HepG2 (cell line): ENCODE data around the gene SS18L1. TPM values are rescaled to one million over a fixed set of nuclear protein-coding genes. Genes with fewer than 3 reads are reported as not detected.
A peak's percentile ranks its signal among the peaks of the same experiment; 100 is the strongest.

Experiments used
- ATAC-seq: fragments of 200-7000 bp; cut with Tn5 transposase; 3 replicates; pipeline ENCODE4 v1.9.1; 2020; ENCODE audit warnings: mild to moderate bottlenecking, moderate library complexity
- BruUV-seq: library from RNA; stranded (reverse); fragments of 400-500 nt; replicated peaks from 2 replicates; lab custom pipeline; 2021; lab: Mats Ljungman, UMichigan
- CTCF ChIA-PET: fragments of 300-600 bp; formaldehyde crosslinking; extraction: SDS; loops from one replicate; lab custom pipeline; 2021; ENCODE audit warnings: low total read pairs, inconsistent platforms, low intra/inter-chr PET ratio; lab: Yijun Ruan, JAX
- POLR2A ChIA-PET: fragments of 350-600 bp; sonication (Branson Sonifier 250); formaldehyde crosslinking; loops from one replicate; lab custom pipeline; 2020; ENCODE audit warnings: antibody characterized with exemption, inconsistent platforms; lab: Yijun Ruan, JAX
- DNase-seq: peaks from one replicate; pipeline ENCODE4 v3.0.0-alpha.2; 2015; ENCODE audit warnings: low spot score
- FAIRE-seq: peaks from 3 replicates; lab custom pipeline; 2011; peaks lifted over from hg19 to GRCh38; lab: Jason Lieb, UNC
- H2AFZ ChIP-seq: one replicate; pipeline ENCODE4 v1.6.1; 2011; ENCODE audit warnings: low read length, inconsistent platforms
- H3K27ac ChIP-seq: fragments of 300-600 bp; 3 replicates; pipeline ENCODE4 v1.8.0; 2011; ENCODE audit warnings: mixed run types, mild to moderate bottlenecking, mixed read lengths, low read length, inconsistent platforms; ENCODE audit not compliant: insufficient read depth; ENCODE audit errors: extremely low read length
- H3K27me3 ChIP-seq, 2 experiments: fragments of 200-600 bp in 1 of 2; 2 replicates in 1 of 2; 3 replicates in 1 of 2; pipeline versions ENCODE4 v1.6.0 to v1.8.0; 2011; ENCODE audit warnings: low read length in 2 of 2, mild to moderate bottlenecking in 2 of 2, moderate library complexity in 2 of 2, inconsistent platforms in 1 of 2; ENCODE audit not compliant: insufficient read depth in 2 of 2, control insufficient read depth in 1 of 2
- H3K36me3 ChIP-seq, 2 experiments: fragments of 200-600 bp in 1 of 2; replicated peaks in 1 of 2; 2 replicates in 1 of 2; 3 replicates in 1 of 2; pipeline versions ENCODE4 v1.5.1 to v1.8.0; 2011; ENCODE audit warnings: low read length in 2 of 2, inconsistent platforms in 1 of 2; ENCODE audit not compliant: insufficient read depth in 2 of 2, control insufficient read depth in 1 of 2
- H3K4me1 ChIP-seq: 2 replicates; pipeline ENCODE4 v1.5.1; 2012; ENCODE audit warnings: low read length, inconsistent platforms; ENCODE audit not compliant: insufficient read depth
- H3K4me2 ChIP-seq: 2 replicates; pipeline ENCODE4 v1.6.0; 2011; ENCODE audit warnings: low read depth, low read length, inconsistent platforms
- H3K4me3 ChIP-seq, 3 experiments: fragments of 200-600 bp in 1 of 3; sonication (generic), shearing (Covaris generic) in 1 of 3; replicated peaks in 1 of 3; 2 replicates each; pipeline ENCODE4 v1.5.1; 2011 to 2016; ENCODE audit warnings: low read length in 3 of 3, inconsistent platforms in 2 of 3, low read depth in 2 of 3, mild to moderate bottlenecking in 2 of 3, control low read depth in 1 of 3, mixed read lengths in 1 of 3; ENCODE audit not compliant: insufficient read depth in 1 of 3
- H3K79me2 ChIP-seq: one replicate; pipeline ENCODE4 v1.6.1; 2011; ENCODE audit warnings: low read length, inconsistent platforms; ENCODE audit not compliant: insufficient read depth
- H3K9ac ChIP-seq: 2 replicates; pipeline ENCODE4 v1.6.0; 2011; ENCODE audit warnings: mild to moderate bottlenecking, low read depth, low read length, inconsistent platforms; ENCODE audit not compliant: insufficient read depth
- H3K9me3 ChIP-seq: 2 replicates; pipeline ENCODE4 v1.5.1; 2012; ENCODE audit warnings: mild to moderate bottlenecking, low read length
- H4K20me1 ChIP-seq: 2 replicates; pipeline ENCODE4 v1.6.0; 2011; ENCODE audit warnings: inconsistent platforms, mild to moderate bottlenecking, low read length, moderate library complexity; ENCODE audit not compliant: insufficient read depth
- ELF1 ChIP-seq: sonication (generic); formaldehyde crosslinking; IDR thresholded peaks from 2 replicates; pipeline ENCODE4 v1.4.0; 2020; ENCODE audit warnings: missing genetic modification reagents
- HNRNPK ChIP-seq: fragments of 200-400 bp; formaldehyde crosslinking; IDR thresholded peaks from 2 replicates; pipeline ENCODE4 v1.6.1; 2018; ENCODE audit warnings: low read length, low read depth, moderate library complexity, mild to moderate bottlenecking; ENCODE audit not compliant: poor library complexity, severe bottlenecking
- NR2F1 ChIP-seq, 2 experiments: fragments of 450-650 bp in 1 of 2; formaldehyde crosslinking in 1 of 2; IDR thresholded peaks; 2 replicates each; pipeline versions ENCODE4 v1.5.0 to v1.6.1; 2016 to 2020; ENCODE audit warnings: mild to moderate bottlenecking in 1 of 2, missing compliant biosample characterization in 1 of 2, missing genetic modification reagents in 1 of 2, moderate library complexity in 1 of 2
- RAD21 ChIP-seq: fragments of 450-650 bp; formaldehyde crosslinking; IDR thresholded peaks from 2 replicates; pipeline ENCODE4 v1.5.0; 2020; ENCODE audit warnings: mild to moderate bottlenecking
- SOX13 ChIP-seq, 3 experiments: fragments of 450-650 bp in 1 of 3; sonication (generic) in 1 of 3; formaldehyde crosslinking in 1 of 3; IDR thresholded peaks in 2 of 3; conservative IDR thresholded peaks in 1 of 3; 2 replicates each; pipeline versions ENCODE4 v1.5.0 to v1.6.1; 2016 to 2020; ENCODE audit warnings: antibody characterized with exemption in 1 of 3, mild to moderate bottlenecking in 1 of 3, missing compliant biosample characterization in 1 of 3, missing genetic modification reagents in 1 of 3, moderate library complexity in 1 of 3
- ZBTB34 ChIP-seq: sonication (generic); formaldehyde crosslinking; IDR thresholded peaks from 2 replicates; pipeline ENCODE4 v1.8.0; 2022; ENCODE audit warnings: mild to moderate bottlenecking, missing genetic modification reagents
- ZFAT ChIP-seq: sonication (generic); formaldehyde crosslinking; conservative IDR thresholded peaks from 2 replicates; pipeline ENCODE4 v1.8.1; 2023; ENCODE audit warnings: missing genetic modification reagents, inconsistent platforms
- ZFP62 ChIP-seq: sonication (generic); formaldehyde crosslinking; IDR thresholded peaks from 2 replicates; pipeline ENCODE4 v1.4.0; 2020; ENCODE audit warnings: missing genetic modification reagents
- ZNF317 ChIP-seq: sonication (generic); formaldehyde crosslinking; IDR thresholded peaks from 2 replicates; pipeline ENCODE4 v1.5.0; 2020; ENCODE audit warnings: mild to moderate bottlenecking, missing genetic modification reagents
- ZNF460 ChIP-seq: sonication (generic); formaldehyde crosslinking; IDR thresholded peaks from 2 replicates; pipeline ENCODE4 v1.5.1; 2020; ENCODE audit warnings: missing genetic modification reagents, mild to moderate bottlenecking, borderline replicate concordance
- ZNF543 ChIP-seq: sonication (generic); formaldehyde crosslinking; IDR thresholded peaks from 2 replicates; pipeline ENCODE4 v1.4.0; 2020; ENCODE audit warnings: mild to moderate bottlenecking, missing genetic modification reagents
- ZNF550 ChIP-seq: sonication (generic); formaldehyde crosslinking; IDR thresholded peaks from 2 replicates; pipeline ENCODE4 v1.4.0; 2020; ENCODE audit warnings: mild to moderate bottlenecking, missing genetic modification reagents, borderline replicate concordance
- ZNF563 ChIP-seq: sonication (generic); formaldehyde crosslinking; IDR thresholded peaks from 2 replicates; pipeline ENCODE4 v1.8.0; 2022; ENCODE audit warnings: mild to moderate bottlenecking, moderate library complexity, missing genetic modification reagents
- ZNF703 ChIP-seq: sonication (generic); formaldehyde crosslinking; IDR thresholded peaks from 2 replicates; pipeline ENCODE4 v1.5.1; 2020; ENCODE audit warnings: missing genetic modification reagents, mild to moderate bottlenecking, moderate library complexity, borderline replicate concordance
- ZNF746 ChIP-seq: sonication (generic); formaldehyde crosslinking; IDR thresholded peaks from 2 replicates; pipeline ENCODE4 v1.8.0; 2022; ENCODE audit warnings: mild to moderate bottlenecking, missing genetic modification reagents
- ZNF768 ChIP-seq: sonication (generic); formaldehyde crosslinking; IDR thresholded peaks from 2 replicates; pipeline ENCODE4 v1.4.0; 2020; ENCODE audit warnings: missing genetic modification reagents
- ZNF850 ChIP-seq: sonication (generic); formaldehyde crosslinking; conservative IDR thresholded peaks from 2 replicates; pipeline ENCODE4 v1.9.0; 2021; ENCODE audit warnings: mild to moderate bottlenecking, missing genetic modification reagents
- WGBS: methylation state at CpG from one replicate; pipeline ENCODE4 v1.1.6; 2017; ENCODE audit warnings: low lambda C conversion rate; 5-methylcytosine and 5-hydroxymethylcytosine counted together
- in situ Hi-C: cut with HindIII; loops from 2 replicates; pipeline ENCODE4 v1.10.0; 2017; ENCODE audit warnings: low pct_unique_long_range_greater_than_20kb; ENCODE audit not compliant: extremely low pct_ligation_motif_present
- intact Hi-C: fragments of 100-400 bp; cut with micrococcal nuclease; formaldehyde crosslinking; loops from one replicate; pipeline ENCODE4 v1.10.0; 2022; ENCODE audit not compliant: unreplicated experiment
- polyA plus RNA-seq, 8 experiments: library from polyadenylated mRNA; depleted of rRNA in 3 of 8; stranded (reverse) in 7 of 8; unstranded in 1 of 8; fragments of >200 nt; fragmentation: Illumina TruSeq in 4 of 8; extraction: Trizol in 4 of 8; gene quantifications; 2 replicates each; pipeline versions ENCODE4 v1.2.1 to v1.2.3, GENCODE V29; 2011 to 2016; ENCODE audit warnings: low read depth in 4 of 8, missing spikeins in 1 of 8, mixed read lengths in 1 of 8; ENCODE audit not compliant: insufficient read depth in 1 of 8
- total RNA-seq, 5 experiments: library from RNA; depleted of rRNA; stranded (reverse); fragments of >200 nt; fragmentation: Illumina TruSeq; extraction: Trizol; gene quantifications; 2 replicates each; pipeline ENCODE4 v1.2.3, GENCODE V29; 2016; ENCODE audit warnings: low read depth in 1 of 5

SS18L1 gene
- total and polyA plus RNA-seq, 2 of the 13 experiments (the other 11 are each of a cell fraction or from before 2014, with no cell fraction given): 17.8 to 27.6 TPM

DNA sequence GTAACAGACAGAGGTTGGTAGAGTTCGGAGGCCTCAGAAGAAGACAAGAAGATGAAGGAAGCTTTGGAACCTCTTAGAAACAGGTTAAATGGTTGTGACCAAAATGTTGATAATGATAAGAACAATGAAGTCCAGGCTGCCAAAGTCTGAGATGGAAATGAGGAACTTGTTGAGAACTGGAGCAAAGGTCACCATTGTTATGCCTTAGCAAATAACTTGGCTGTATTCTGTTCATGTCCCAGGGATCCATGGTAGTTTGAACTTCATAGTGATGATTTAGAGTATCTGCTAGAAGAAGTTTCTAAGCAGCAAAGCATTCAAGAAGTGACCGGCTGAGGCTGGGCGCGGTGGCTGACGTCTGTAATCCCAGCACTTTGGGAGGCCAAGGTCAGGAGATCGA is 32.4 kb upstream of the SS18L1 start:
- Histone ChIP-seq H3K27me3 (peaks cover 3 to 23% of the 10 kb centered on the region in 2 experiments; a peak in 3 of 5 replicates), H3K4me1 (peaks cover 7% of the 10 kb centered on the region), H3K36me3 (no peaks in the 10 kb centered on the region), H3K4me2 (no peak overlapping the region), H2AFZ (no peak overlapping the region)
- TF ChIP-seq HNRNPK: no peak
- no peak for TF ChIP-seq ZFP62
- TF ChIP-seq ZNF550 (CRISPR knock-in tag): no peak
- no peak for TF ChIP-seq ZNF543 (CRISPR knock-in tag)
- 0 out of 2 replicates have a peak, but pooled peaks have one; percentile 29 for TF ChIP-seq ZNF317 (CRISPR knock-in tag)
- no peak for TF ChIP-seq ZNF746 (CRISPR knock-in tag)
- TF ChIP-seq SOX13 (IDR thresholded peaks at IDR 0.05): no peak
- TF ChIP-seq SOX13 (CRISPR knock-in tag; conservative IDR thresholded peaks at IDR 0.05 in 1 of 2, IDR thresholded peaks at IDR 0.05 in 1 of 2): peak in 1 of 2 experiments; percentile 37; a peak in 1 of 4 replicates
- no peak for TF ChIP-seq RAD21 (CRISPR knock-in tag)
- TF ChIP-seq ZNF460: no peak
- TF ChIP-seq, all 625 proteins: peak for 2
- no TSS peak for BruUV-seq
- Histone ChIP-seq H3K27ac (no peak overlapping the region), H3K9ac (no peak overlapping the region), H3K9me3 (peaks cover 40% of the 10 kb centered on the region), H3K79me2 (no peaks in the 10 kb centered on the region), H4K20me1 (no peaks in the 10 kb centered on the region), H3K4me3 (no peak overlapping the region)
- DNase-seq: no peak
- CTCF ChIA-PET: no interaction called here
- in situ Hi-C loops (no loop called here), intact Hi-C loops (no loop called here)
- POLR2A ChIA-PET: no interaction called here
- no peak for ATAC-seq
- FAIRE-seq: no peak
- WGBS: 86% methylated on average over 6 of the region's 6 CpGs

- H3K4me1 ChIP-seq: peaks cover 17% of the 10 kb centered on the region
- FAIRE-seq: no peak
- 36% methylated on average over 6 of the region's 6 CpGs for WGBS
- ChIA-PET POLR2A (interaction anchor here (1.1 to 1.7 kb wide), 2 partner anchors 9 to 45 kb away, joined by 3 to 4 read pairs; partner anchors contain the start of gene LSM14B), CTCF (no interaction called here)
- no peaks in the 10 kb centered on the region for H4K20me1 ChIP-seq
- no TSS peak for BruUV-seq
- DNase-seq: no peak
- peaks cover 35% of the 10 kb centered on the region for H3K9me3 ChIP-seq
- H3K36me3 ChIP-seq: no peaks in the 10 kb centered on the region
- no peak overlapping the region for H3K9ac ChIP-seq
- H2AFZ ChIP-seq: no peak overlapping the region
- no peak overlapping the region for H3K4me3 ChIP-seq
- H3K4me2 ChIP-seq: no peak overlapping the region
- intact Hi-C loops (no loop called here), in situ Hi-C loops (no loop called here)
- ATAC-seq: no peak
- H3K27ac ChIP-seq: no peak overlapping the region
- peaks cover 6 to 32% of the 10 kb centered on the region in 2 experiments for H3K27me3 ChIP-seq
- no peaks in the 10 kb centered on the region for H3K79me2 ChIP-seq
- TF ChIP-seq NR2F1 (CRISPR knock-in tag; IDR thresholded peaks at IDR 0.05) (no peak), ZFAT (CRISPR knock-in tag) (no peak), ELF1 (no peak), ZNF850 (CRISPR knock-in tag) (no peak), ZBTB34 (no peak), ZNF768 (CRISPR knock-in tag) (0 out of 2 replicates have a peak, but pooled peaks have one; percentile 15), ZNF563 (CRISPR knock-in tag) (0 out of 2 replicates have a peak, but pooled peaks have one; percentile 16), ZNF703 (CRISPR knock-in tag) (no peak)
These were observed 31.2 kb upstream of the SS18L1 start for GRCh38 chr20:62112368-62112767.
